Right lobe of liver (tissue), 6 donors: ENCODE data around the gene TIMM23. TPM values are rescaled to one million over a fixed set of nuclear protein-coding genes. Genes with fewer than 3 reads are reported as not detected.
"Not testable (repeated sequence)": the region's sequence is repeated elsewhere in the genome, so short reads cannot be mapped to it uniquely, and the experiment has no call there.

ENCODE experiments used
- ATAC-seq, 4 donors: fragments of 200-7000 bp; cut with Tn5 transposase; one replicate each; pipeline ENCODE4 v1.9.1; 2020; ENCODE audit warnings: mild to moderate bottlenecking in 4 of 4, moderate library complexity in 4 of 4
- DNase-seq, 3 donors: peaks; one replicate each; pipeline ENCODE4 v3.0.0-alpha.2; 2020
- H3K27ac ChIP-seq, 3 donors: fragments of 200-600 bp; one replicate each; pipeline ENCODE4 v1.8.0; 2022
- H3K27me3 ChIP-seq, 2 donors: fragments of 200-600 bp; one replicate each; pipeline ENCODE4 v1.8.0; 2022
- H3K36me3 ChIP-seq, 4 donors: fragments of 200-600 bp; sonication (generic) in 1 of 4; one replicate each; pipeline versions ENCODE4 v1.5.1 to v1.8.0; 2017 to 2022; ENCODE audit warnings: control low read depth in 1 of 4
- H3K4me1 ChIP-seq, 4 donors: fragments of 200-600 bp; sonication (generic) in 1 of 4; one replicate each; pipeline versions ENCODE4 v1.5.1 to v1.8.0; 2017 to 2022; ENCODE audit warnings: control low read depth in 1 of 4
- H3K4me3 ChIP-seq, 3 donors: fragments of 200-600 bp; one replicate each; pipeline ENCODE4 v1.8.0; 2022
- H3K9me3 ChIP-seq, 4 donors: fragments of 200-600 bp; sonication (generic) in 1 of 4; one replicate each; pipeline versions ENCODE4 v1.5.1 to v1.8.0; 2017 to 2022; ENCODE audit warnings: control low read depth in 1 of 4
- POLR2A ChIP-seq: fragments of 450-650 bp; IDR thresholded peaks from one replicate; pipeline ENCODE4 v1.6.1; 2017; ENCODE audit warnings: antibody characterized with exemption, mild to moderate bottlenecking
- WGBS: methylation state at CpG from one replicate; pipeline ENCODE4 v1.1.6; 2018; ENCODE audit warnings: low coverage, low lambda C conversion rate; ENCODE audit not compliant: insufficient coverage; ENCODE audit errors: missing lambda C conversion rate; 5-methylcytosine and 5-hydroxymethylcytosine counted together
- intact Hi-C, 2 donors: fragments of 100-400 bp; cut with DNase I; formaldehyde crosslinking; loops; one replicate each; pipeline versions ENCODE4 v1.11.2 to v1.14.1; 2022
- long read RNA-seq: library from polyadenylated mRNA; unstranded; transcript quantifications from one replicate; pipeline ENCODE4 v2.0.0, GENCODE V29; 2019
- total RNA-seq, 6 experiments: library from RNA; depleted of rRNA in 2 of 6; stranded (reverse); fragments of >200 nt in 2 of 6; fragmentation: NEBNext Ultra II Directional in 3 of 6; extraction: Animal tissue kit (Norgen Biotek cat#: 25700) in 3 of 6; gene quantifications; one replicate each; pipeline versions ENCODE4 v1.1.0 to v1.2.4, GENCODE V29; 2016 to 2023
- TF ChIP-seq, protein P1 (sequence below), 4 donors: fragments of 200-600 bp in 3 of 4; fragments of 450-650 bp in 1 of 4; IDR thresholded peaks; one replicate each; pipeline versions ENCODE4 v1.5.1 to v1.8.0; 2016 to 2022; ENCODE audit warnings: antibody characterized with exemption in 4 of 4, mild to moderate bottlenecking in 2 of 4
- donor health status: DM: no; HTN: yes; CAD: no.
- donor health status: DM: no; HTN: no; CAD: no.
- donor health status: DM: no; HTN: no; CAD: no.
- donor health status: DM: no; HTN: yes; CAD: no.
- donor health status: DM: no; HTN: yes; CAD: no.

TIMM23 gene, protein sequence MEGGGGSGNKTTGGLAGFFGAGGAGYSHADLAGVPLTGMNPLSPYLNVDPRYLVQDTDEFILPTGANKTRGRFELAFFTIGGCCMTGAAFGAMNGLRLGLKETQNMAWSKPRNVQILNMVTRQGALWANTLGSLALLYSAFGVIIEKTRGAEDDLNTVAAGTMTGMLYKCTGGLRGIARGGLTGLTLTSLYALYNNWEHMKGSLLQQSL
- 10 to 100 TPM; 22.2 to 65.7 (median 30.3) TPM for total RNA-seq
- long read RNA-seq, transcript TIMM23-201 (7 exons, 1,222 nt) = major isoform, 5 of 6 reads
- long read RNA-seq, partial matches to known transcripts = 0 of 6 reads
- long read RNA-seq, other reads (novel, unspliced or antisense) = 1 of 6 reads

DNA sequence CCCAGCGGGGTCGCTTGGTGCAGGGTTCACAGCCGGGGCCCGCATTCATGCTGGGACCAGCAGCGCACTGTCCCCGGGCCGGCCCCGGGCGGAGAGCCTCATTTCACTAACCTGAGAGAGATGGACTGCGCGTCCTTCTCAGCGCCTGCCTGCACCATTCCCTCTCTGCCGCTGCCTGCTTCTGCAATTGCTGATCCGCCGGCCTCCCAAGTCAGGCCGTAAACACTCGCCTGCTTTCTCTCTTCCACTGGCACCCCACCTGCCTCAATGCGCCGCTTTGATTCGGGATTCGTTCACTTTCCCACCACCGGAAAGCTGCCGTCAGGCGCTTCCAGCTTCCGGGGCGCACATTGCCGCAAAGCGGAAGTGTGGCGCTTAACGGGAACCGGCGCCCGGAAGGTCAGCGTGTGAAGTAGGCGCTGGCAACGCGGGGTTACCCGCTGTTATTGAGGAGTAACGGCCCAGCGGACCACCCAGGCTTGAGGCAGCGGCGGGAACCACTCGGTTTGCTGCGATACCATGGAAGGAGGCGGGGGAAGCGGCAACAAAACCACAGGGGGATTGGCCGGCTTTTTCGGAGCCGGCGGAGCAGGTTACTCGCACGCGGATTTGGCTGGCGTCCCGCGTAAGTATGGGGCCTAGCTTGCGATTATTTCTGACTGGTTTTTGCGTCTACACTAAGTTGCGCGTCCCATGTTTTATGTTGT, at the start of gene TIMM23:
Gene TIMM23, plus strand, starts transcription at position 384 of the 707 bp plus-strand sequence. Its CDS starts 136 bp downstream, at position 520.
- H3K27me3 ChIP-seq, H3K36me3 ChIP-seq, intact Hi-C loops, H3K9me3 ChIP-seq: not testable (repeated sequence)
- ATAC-seq (peak; percentile 93 to 99 (median 96)), DNase-seq (peak; percentile 84 to 91 (median 91))
- H3K4me3 ChIP-seq = peak within 1 kb of the TSS; percentile 85 to 95 (median 90)
- TF ChIP-seq POLR2A = peak; percentile 62
- peaks cover 0 to 11% (median 2%) of the 10 kb centered on the region in 4 donors for H3K4me1 ChIP-seq
- peak within 1 kb of the TSS in 2 of 3 donors; percentile 43 to 53 for H3K27ac ChIP-seq
- WGBS = 0% methylated on average over 36 of the region's 60 CpGs

DNA sequence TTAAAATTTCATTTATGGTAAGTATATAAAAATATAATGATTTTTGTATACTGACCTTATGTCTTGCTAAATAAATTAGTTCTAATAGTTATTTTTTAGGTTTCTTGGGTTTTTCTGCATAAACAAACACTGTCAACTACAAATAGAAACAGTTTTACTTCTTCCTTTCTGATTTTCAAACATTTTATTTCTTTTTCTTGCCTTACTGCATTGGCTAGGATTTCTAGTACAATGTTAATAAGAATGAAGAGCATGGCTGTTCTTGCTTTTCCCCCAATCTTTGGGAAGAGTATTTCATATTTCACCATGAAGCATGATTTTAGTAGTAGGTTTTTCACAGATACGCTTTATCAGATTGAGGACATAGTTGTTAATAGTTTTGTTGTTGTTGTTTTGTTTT, 45.5 kb upstream of the TIMM23 start:
- not testable (repeated sequence) for ATAC-seq
- WGBS = 100% methylated on average over 1 of the region's 1 CpG

DNA sequence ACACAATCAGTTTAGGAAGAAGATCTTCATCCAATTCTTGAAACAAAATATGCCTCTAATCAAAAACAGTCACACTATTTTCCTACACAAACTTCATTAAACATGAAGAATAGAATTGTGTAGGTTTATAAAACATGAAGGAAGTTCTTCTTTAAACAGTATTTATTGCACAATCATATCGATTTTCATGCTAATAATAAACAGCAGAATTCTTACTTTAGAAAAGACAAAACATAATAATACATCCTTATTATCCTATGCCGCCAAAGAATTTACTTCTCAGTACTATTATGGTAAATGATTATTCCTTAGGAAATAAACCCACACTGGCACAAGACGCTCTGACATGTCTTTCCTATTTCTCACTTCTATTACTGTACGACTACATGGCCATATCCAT, 41.0 kb upstream of the TIMM23 start:
- intact Hi-C loops, H3K9me3 ChIP-seq, H3K4me1 ChIP-seq, H3K4me3 ChIP-seq, H3K36me3 ChIP-seq, H3K27ac ChIP-seq, ATAC-seq, H3K27me3 ChIP-seq, DNase-seq: not testable (repeated sequence)
- 72% methylated on average over 2 of the region's 4 CpGs for WGBS

More for the DNA sequence above, 45.5 kb upstream of the TIMM23 start:
- DNase-seq, intact Hi-C loops, H3K36me3 ChIP-seq, H3K9me3 ChIP-seq, H3K27me3 ChIP-seq, H3K4me3 ChIP-seq, H3K4me1 ChIP-seq, H3K27ac ChIP-seq: not testable (repeated sequence)

DNA sequence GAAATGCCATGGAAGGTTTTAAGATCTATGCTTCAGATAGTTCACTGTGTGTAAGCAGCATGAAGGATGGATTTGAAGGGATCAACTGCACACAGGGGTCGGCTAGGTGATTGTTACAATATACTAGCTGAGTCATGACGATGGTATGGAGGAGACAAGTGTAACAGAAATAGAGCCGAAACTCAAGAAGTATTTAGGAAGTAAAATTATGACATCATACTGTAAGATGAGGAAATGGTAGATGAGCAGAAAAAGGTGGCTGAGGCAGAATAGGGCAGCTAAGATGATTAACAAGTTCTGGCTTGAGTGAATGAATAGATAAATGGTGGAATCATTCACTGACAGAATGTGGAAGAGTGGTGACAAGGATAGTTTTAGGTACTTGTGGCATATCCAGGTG, 37.5 kb upstream of the TIMM23 start:
- WGBS = 100% methylated on average over 2 of the region's 3 CpGs
- H3K27me3 ChIP-seq, H3K27ac ChIP-seq, H3K9me3 ChIP-seq, ATAC-seq, intact Hi-C loops, H3K4me1 ChIP-seq, H3K4me3 ChIP-seq, DNase-seq, H3K36me3 ChIP-seq: not testable (repeated sequence)

DNA sequence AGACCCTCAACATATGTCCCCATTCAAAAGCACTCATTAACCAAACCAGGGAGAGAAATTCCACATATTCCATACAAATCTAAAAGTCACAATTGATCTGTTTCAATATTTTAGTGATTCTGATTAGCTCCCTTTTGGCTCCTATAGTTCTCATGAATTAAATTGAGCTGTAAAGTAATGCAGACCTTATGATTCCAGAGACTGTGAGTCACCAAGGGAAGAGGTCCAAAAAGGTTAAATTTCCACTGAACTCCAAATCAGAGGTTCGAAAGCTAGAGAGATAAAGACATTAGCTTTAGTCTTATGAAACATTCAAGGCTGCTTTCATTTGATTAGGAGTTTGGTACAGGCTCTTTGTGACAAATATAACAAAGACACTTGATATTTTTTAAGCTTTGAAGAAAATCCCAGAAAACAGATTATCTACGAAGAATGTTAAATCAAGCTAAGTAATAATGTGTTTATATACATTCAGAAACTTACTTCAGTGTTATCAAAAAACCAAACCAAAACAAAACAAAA, 33.1 kb upstream of the TIMM23 start:
- intact Hi-C loops, ATAC-seq, H3K4me3 ChIP-seq, H3K36me3 ChIP-seq, H3K27ac ChIP-seq, DNase-seq, H3K4me1 ChIP-seq, H3K9me3 ChIP-seq, H3K27me3 ChIP-seq: not testable (repeated sequence)
- 20% methylated on average over 1 of the region's 2 CpGs for WGBS

DNA sequence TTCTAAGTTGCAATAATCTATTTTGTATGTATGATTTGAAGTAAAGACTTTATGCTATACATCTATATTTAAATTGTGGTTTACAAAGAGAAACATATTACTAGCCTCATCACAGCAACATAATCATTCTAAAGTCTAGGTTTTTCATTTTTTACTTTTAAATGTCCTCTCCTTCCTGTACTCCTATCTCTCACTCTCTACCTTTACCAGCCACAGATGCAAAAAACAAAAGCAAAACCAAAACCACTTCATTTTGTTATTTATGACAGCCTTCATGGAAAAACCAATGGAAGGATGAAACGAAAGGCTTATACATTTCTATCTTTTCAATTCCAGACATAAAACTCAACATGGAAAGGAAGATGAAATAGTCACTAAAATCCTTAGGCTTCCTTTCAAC, 31.1 kb upstream of the TIMM23 start:
- ATAC-seq, DNase-seq, H3K9me3 ChIP-seq, H3K27me3 ChIP-seq, H3K4me1 ChIP-seq, H3K27ac ChIP-seq, H3K36me3 ChIP-seq, intact Hi-C loops, H3K4me3 ChIP-seq: not testable (repeated sequence)
- WGBS = no CpG with 5 or more reads among the region's 1 CpG

DNA sequence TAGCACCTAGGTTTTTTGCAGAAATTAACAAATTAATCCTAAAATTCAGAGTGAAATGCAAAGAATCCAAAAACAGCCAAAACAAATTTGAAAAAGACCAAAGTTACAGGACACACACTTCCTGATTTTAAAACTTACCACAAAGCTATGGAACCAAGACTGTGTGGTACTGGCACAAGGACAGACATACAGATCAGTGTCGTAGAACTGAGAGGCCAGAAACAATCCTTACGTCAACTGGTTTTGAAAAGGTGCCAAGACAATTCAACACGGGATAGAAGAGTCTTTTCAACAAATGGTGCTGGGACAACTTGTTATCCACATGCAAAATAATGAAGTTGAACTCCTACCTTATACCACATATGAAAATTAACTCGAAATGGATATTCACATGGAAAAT, 26.8 kb upstream of the TIMM23 start:
- H3K4me1 ChIP-seq, H3K36me3 ChIP-seq, H3K27me3 ChIP-seq, intact Hi-C loops, H3K4me3 ChIP-seq, ATAC-seq, H3K9me3 ChIP-seq, DNase-seq, H3K27ac ChIP-seq: not testable (repeated sequence)
- 90% methylated on average over 2 of the region's 4 CpGs for WGBS

DNA sequence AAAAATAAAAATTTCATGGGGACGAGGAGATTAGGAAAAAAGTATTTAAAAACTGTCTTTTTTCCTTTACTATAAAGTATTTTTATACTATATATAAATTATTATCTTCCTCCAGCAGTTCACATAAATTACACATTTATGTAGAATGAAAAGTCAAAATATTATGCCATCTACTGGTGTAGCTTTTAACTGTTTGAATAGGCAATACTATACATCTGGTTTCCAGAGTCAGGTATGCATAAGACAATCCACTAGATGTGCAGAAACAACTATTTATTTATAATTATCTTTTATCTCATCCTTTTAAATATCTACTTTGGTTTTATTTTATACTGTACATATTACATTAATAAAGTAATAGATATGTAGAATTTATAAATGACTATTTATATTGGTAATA, 24.9 kb upstream of the TIMM23 start:
- TF ChIP-seq, protein P1, sequence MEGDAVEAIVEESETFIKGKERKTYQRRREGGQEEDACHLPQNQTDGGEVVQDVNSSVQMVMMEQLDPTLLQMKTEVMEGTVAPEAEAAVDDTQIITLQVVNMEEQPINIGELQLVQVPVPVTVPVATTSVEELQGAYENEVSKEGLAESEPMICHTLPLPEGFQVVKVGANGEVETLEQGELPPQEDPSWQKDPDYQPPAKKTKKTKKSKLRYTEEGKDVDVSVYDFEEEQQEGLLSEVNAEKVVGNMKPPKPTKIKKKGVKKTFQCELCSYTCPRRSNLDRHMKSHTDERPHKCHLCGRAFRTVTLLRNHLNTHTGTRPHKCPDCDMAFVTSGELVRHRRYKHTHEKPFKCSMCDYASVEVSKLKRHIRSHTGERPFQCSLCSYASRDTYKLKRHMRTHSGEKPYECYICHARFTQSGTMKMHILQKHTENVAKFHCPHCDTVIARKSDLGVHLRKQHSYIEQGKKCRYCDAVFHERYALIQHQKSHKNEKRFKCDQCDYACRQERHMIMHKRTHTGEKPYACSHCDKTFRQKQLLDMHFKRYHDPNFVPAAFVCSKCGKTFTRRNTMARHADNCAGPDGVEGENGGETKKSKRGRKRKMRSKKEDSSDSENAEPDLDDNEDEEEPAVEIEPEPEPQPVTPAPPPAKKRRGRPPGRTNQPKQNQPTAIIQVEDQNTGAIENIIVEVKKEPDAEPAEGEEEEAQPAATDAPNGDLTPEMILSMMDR (IDR thresholded peaks at IDR 0.05) = peak in 1 of 4 donors; percentile 12
- H3K9me3 ChIP-seq, H3K27ac ChIP-seq, H3K4me3 ChIP-seq, H3K4me1 ChIP-seq, intact Hi-C loops, H3K36me3 ChIP-seq, DNase-seq, ATAC-seq, H3K27me3 ChIP-seq: not testable (repeated sequence)
- WGBS = 89% methylated on average over 1 of the region's 1 CpG

DNA sequence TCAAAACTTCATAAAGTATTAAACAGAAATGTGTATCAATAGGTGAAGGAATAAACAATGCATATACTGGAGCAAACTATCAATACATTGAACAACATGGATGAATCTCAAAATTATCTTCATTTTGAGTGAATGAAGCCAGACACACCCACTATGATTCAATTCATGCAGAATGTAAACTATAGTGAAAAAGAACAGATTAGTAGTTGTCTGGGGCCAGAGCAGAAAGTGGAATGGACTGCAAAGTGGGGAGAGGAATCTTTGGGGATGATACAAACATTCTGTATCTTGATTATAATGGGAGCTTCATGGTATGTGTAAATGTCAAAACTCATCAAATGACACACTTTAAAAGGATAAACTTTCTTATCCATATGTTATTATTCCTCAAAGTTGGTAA, 23.5 kb upstream of the TIMM23 start:
- H3K27me3 ChIP-seq, H3K4me1 ChIP-seq, H3K27ac ChIP-seq, ATAC-seq, H3K36me3 ChIP-seq, H3K9me3 ChIP-seq, DNase-seq, intact Hi-C loops, H3K4me3 ChIP-seq: not testable (repeated sequence)

DNA sequence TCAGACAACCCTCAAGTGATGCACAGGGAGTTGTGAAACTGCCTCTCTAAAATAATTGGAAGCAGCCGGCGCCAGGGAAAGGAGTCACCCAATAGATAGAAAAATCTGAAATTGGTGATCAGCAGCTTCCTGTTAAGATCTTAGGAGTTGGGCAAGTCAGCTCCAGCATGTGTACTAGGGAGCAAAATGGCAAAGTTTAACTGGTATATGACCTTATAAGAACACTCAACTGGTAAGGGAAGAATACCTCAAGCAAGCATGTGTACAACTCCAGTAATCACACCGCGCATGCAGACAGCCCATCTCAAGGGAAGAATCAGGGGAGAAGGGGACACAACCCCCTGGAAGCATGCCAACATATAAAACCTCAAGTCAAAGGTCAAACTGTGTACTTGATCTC, 17.9 kb upstream of the TIMM23 start:
- ATAC-seq, H3K36me3 ChIP-seq, H3K27ac ChIP-seq, H3K4me1 ChIP-seq, H3K4me3 ChIP-seq, H3K9me3 ChIP-seq, DNase-seq, H3K27me3 ChIP-seq, intact Hi-C loops: not testable (repeated sequence)
- 94% methylated on average over 2 of the region's 4 CpGs for WGBS
